Nucleus accumbens (tissue), 56 donors: ENCODE data around the gene NUMA1.
A peak's percentile ranks its signal among the peaks of the same experiment; 100 is the strongest.

Experiments used
- DNase-seq, 56 donors: peaks; one replicate each; lab custom pipeline; 2025; lab: John Stamatoyannopoulos, UW

The NUMA1 gene

DNA sequence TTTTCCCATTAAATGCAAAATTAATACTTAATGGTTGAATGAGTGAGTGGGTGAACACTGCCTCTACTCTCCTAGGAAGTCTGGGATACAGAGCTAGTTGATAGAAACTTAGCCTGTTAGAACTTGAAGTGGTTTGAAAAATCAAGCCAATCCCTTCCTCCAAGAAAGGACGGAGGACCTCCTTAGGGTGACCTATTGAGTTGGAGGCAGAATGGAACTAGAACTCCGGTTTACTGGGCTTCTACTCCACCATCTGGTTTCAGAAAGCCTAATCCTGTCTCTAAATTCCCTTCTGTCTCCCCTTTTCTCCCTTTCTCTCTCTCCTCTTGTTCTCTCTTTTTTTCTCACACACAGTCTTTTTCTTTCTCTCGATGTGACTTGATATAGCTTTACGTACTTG, 101.2 kb downstream of the NUMA1 start:
- DNase-seq, result no peak

GRCh38 chr11:71977743-71978418, 102.5 kb downstream of the NUMA1 start:
- peak in 26 of 56 donors; percentile 14 to 81 (median 42) for DNase-seq

- no peak for DNase-seq
Measured at GRCh38 chr11:71977090-71977489, 103.3 kb downstream of the NUMA1 start.

DNA sequence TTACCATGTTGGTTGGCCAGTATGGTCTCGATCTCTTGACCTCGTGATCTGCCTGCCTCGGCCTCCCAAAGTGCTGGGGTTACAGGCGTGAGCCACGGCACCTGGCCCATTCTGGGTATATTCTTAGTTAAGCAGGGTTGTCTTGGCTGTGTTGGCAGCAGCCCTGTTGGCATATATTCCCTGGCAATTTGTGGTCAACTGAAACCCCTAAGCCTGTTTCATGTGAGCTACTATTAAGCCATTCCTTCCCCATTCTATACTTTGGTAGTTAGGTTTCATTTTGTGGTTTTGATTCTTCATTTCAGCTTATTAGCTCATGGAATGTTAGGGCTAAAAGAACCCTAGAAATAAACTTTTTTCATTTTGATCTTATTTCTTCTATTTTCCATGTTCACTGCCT, 103.8 kb downstream of the NUMA1 start:
- DNase-seq, result no peak

GRCh38 chr11:71971680-71972079, 108.7 kb downstream of the NUMA1 start:
- DNase-seq, result no peak

- no peak for DNase-seq
Measured at GRCh38 chr11:71964641-71965040, 115.7 kb downstream of the NUMA1 start.

DNA sequence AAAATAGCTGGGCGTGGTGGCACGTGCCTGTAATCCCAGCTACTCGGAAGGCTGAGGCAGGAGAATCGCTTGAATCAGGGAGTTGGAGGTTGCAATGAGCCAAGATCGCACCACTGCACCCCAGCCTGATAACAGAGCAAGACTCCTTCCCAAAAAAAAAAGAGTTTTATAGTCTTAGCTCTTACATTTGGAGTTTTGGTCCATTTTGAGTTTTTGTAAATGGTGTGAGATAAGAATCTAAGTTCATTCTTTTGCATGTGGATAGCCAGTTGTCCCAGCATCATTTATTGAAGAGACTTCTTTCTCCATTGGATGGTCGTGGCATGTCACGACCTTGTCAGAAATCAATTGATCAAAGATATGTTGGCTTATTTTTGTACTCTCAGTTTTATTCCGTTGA, 116.9 kb downstream of the NUMA1 start:
- DNase-seq, result no peak

DNA sequence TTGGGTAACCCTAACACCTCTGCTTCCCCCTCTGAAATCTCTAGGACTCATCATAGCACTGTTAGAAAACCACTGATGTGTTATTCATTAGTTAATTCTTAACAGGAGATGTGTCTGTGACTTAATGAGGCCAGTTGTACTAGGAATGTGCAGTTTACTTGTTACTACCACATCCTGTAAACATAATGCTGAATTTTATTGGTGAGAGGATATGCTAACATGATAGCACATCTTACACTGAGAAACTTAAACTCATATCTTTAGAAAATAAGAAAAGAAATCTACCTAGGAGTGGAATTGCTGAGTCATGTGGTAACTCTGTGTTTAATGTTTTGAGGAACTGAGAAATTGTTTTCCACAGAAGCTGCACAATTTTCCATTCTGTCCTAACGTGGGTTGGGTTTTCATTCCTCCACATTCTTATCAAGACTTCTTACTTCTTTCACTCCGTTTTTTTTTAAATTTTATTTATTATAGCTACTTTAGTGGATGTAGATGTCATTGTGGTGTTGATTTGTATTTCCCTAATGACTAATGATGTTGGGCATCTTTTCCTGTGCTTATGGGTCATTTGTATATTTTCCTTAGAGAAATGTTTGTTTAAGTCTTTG, 117.8 kb downstream of the NUMA1 start:
- no peak for DNase-seq

DNA sequence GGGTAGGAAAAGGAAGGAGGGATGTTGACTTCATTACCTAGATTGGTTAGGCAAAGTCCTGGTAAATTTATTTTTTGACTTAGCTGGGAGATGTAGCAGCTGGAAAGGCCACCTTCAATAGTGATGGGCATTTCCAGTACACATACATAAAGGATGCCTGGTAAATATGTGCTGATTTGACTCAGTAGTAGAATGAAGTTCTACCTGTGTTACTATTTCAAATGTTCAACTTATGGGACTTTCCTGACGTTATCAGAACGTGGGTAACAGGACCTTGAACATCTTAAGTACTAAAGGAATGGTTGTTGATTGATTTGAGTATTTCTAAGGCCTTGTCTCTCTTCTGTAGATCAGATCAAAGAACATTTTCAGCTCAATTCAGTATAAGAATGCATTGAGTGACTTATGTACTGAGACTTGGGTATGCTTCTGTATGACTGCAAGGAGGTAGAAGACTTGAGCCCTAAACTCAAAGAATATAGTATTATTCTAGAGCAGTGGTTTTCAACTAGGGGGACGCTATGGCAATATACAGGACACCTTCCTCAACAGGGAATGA, 124.4 kb downstream of the NUMA1 start:
- DNase-seq, result no peak
